Spleen (tissue), 7 donors: ENCODE data around the gene MIEF2.

ENCODE experiments used
- POLR2A ChIP-seq, 3 donors: fragments of 450-650 bp; IDR thresholded peaks; one replicate each; pipeline ENCODE4 v1.5.1; 2017; ENCODE audit warnings: antibody characterized with exemption in 3 of 3, mild to moderate bottlenecking in 1 of 3
- TF ChIP-seq, protein P1 (sequence below), 11 experiments: fragments of 200-600 bp in 7 of 11; fragments of 450-650 bp in 4 of 11; sonication (generic) in 4 of 11; IDR thresholded peaks in 8 of 11; conservative IDR thresholded peaks in 3 of 11; 1 replicate in 7 of 11; 2 replicates in 4 of 11; pipeline versions ENCODE4 v1.4.0 to v1.8.0; 2016 to 2021; ENCODE audit warnings: antibody characterized with exemption in 11 of 11, inconsistent platforms in 4 of 11, mild to moderate bottlenecking in 1 of 11
- donor health status: DM: no; HTN: no; CAD: no; lungs with moderate emphysema.
- donor health status: DM: no; HTN: no; CAD: no.
- donor health status: DM: no; HTN: no; CAD: no.

DNA sequence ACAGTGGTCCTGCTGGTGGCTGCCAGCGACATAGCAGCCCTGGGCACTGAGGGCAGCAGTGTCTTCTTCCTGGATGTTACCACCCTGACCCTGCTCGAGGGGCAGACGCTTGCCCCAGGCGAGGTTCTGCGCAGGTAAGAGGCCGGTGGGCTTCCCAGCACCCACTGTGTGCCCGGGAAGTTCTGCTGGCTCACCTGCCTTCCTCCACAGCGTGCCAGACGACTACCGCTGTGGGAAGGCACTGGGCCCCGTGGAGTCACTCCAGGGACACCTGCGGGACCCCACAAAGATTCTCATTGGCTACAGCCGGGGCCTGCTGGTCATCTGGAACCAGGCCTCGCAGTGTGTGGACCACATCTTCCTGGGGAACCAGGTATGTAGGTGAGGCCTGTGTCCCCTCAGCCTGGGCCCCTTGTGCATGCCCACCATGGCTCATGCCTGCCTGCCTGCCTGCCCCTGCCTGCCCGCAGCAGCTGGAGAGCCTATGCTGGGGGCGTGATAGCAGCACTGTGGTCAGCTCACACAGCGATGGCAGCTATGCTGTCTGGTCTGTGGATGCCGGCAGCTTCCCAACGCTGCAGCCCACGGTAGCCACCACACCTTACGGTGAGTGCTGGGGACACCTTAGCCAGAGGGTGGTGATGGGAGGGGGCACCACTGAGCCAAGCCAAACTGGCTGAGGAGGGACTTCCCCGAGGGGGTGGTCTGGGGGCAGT lies 26.5 kb upstream of the MIEF2 start:
- no peak for TF ChIP-seq POLR2A (IDR thresholded peaks at IDR 0.05)
- TF ChIP-seq, protein P1, sequence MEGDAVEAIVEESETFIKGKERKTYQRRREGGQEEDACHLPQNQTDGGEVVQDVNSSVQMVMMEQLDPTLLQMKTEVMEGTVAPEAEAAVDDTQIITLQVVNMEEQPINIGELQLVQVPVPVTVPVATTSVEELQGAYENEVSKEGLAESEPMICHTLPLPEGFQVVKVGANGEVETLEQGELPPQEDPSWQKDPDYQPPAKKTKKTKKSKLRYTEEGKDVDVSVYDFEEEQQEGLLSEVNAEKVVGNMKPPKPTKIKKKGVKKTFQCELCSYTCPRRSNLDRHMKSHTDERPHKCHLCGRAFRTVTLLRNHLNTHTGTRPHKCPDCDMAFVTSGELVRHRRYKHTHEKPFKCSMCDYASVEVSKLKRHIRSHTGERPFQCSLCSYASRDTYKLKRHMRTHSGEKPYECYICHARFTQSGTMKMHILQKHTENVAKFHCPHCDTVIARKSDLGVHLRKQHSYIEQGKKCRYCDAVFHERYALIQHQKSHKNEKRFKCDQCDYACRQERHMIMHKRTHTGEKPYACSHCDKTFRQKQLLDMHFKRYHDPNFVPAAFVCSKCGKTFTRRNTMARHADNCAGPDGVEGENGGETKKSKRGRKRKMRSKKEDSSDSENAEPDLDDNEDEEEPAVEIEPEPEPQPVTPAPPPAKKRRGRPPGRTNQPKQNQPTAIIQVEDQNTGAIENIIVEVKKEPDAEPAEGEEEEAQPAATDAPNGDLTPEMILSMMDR (IDR thresholded peaks at IDR 0.05 in 8 of 11, conservative IDR thresholded peaks at IDR 0.05 in 3 of 11) = no peak
